CD4-positive, alpha-beta T cell (primary cell): Measurements from ENCODE around the gene JARID2. TPM values are rescaled to one million over a fixed set of nuclear protein-coding genes. Genes with fewer than 3 reads are reported as not detected.

Experiments
- ATAC-seq: fragments of 200-7000 bp; cut with Tn5 transposase; one replicate; pipeline ENCODE4 v1.10.0; 2022; ENCODE audit warnings: mild to moderate bottlenecking; ENCODE audit not compliant: poor library complexity
- CTCF ChIA-PET: fragments of 350-600 bp; sonication (Branson Sonifier 250); formaldehyde crosslinking; loops from one replicate; lab custom pipeline; 2021; ENCODE audit warnings: antibody characterized with exemption, inconsistent platforms; lab: Charles Lee
- POLR2A ChIA-PET: fragments of 350-600 bp; sonication (Branson Sonifier 250); formaldehyde crosslinking; loops from one replicate; lab custom pipeline; 2021; ENCODE audit warnings: antibody characterized with exemption, inconsistent platforms; lab: Charles Lee
- DNase-seq, 14 experiments: peaks; one replicate each; pipeline ENCODE4 v3.0.0-alpha.2; 2013 to 2020; ENCODE audit warnings: mixed read lengths in 2 of 14
- H3K27ac ChIP-seq, 2 donors: one replicate each; pipeline versions ENCODE4 v1.5.1 to v1.7.0; 2013; ENCODE audit warnings: low read length in 2 of 2, low read depth in 1 of 2, mild to moderate bottlenecking in 1 of 2
- H3K27me3 ChIP-seq, 2 experiments: 1 replicate in 1 of 2; 2 replicates in 1 of 2; pipeline versions ENCODE4 v1.6.1 to v1.7.0; 2013; ENCODE audit warnings: low read length in 2 of 2, control low read depth in 1 of 2, mild to moderate bottlenecking in 1 of 2, moderate library complexity in 1 of 2; ENCODE audit not compliant: insufficient read depth in 2 of 2, control insufficient read depth in 1 of 2
- H3K36me3 ChIP-seq: one replicate; pipeline ENCODE4 v1.6.1; 2013; ENCODE audit warnings: low read length, control low read depth; ENCODE audit not compliant: insufficient read depth
- H3K4me1 ChIP-seq: one replicate; pipeline ENCODE4 v1.6.1; 2013; ENCODE audit warnings: low read length, control low read depth; ENCODE audit not compliant: insufficient read depth
- H3K4me3 ChIP-seq: one replicate; pipeline ENCODE4 v1.5.1; 2013; ENCODE audit warnings: mild to moderate bottlenecking, low read length, moderate library complexity
- H3K9me3 ChIP-seq, 2 experiments: 1 replicate in 1 of 2; 2 replicates in 1 of 2; pipeline versions ENCODE4 v1.6.1 to v1.7.0; 2013; ENCODE audit warnings: low read length in 2 of 2, mild to moderate bottlenecking in 2 of 2, control low read depth in 1 of 2, moderate library complexity in 1 of 2; ENCODE audit not compliant: control insufficient read depth in 1 of 2, insufficient read depth in 1 of 2
- H3K27ac Mint-ChIP-seq: one replicate; pipeline ENCODE4 v1.8.0; 2020; ENCODE audit warnings: mixed read lengths
- H3K27me3 Mint-ChIP-seq: one replicate; pipeline ENCODE4 v1.8.0; 2021; ENCODE audit warnings: mixed read lengths
- H3K36me3 Mint-ChIP-seq: one replicate; pipeline ENCODE4 v1.8.0; 2021; ENCODE audit warnings: low read depth, mixed read lengths
- H3K4me1 Mint-ChIP-seq: one replicate; pipeline ENCODE4 v1.8.0; 2021; ENCODE audit warnings: low read depth, mixed read lengths
- H3K4me3 Mint-ChIP-seq: one replicate; pipeline ENCODE4 v1.8.0; 2020; ENCODE audit warnings: mild to moderate bottlenecking, mixed read lengths
- H3K9me3 Mint-ChIP-seq: one replicate; pipeline ENCODE4 v1.8.0; 2020; ENCODE audit warnings: mixed read lengths
- intact Hi-C, 2 experiments: fragments of 100-400 bp; cut with DNase I in 1 of 2; cut with micrococcal nuclease in 1 of 2; formaldehyde crosslinking; loops; one replicate each; pipeline versions ENCODE4 v1.15.1 to v1.9.0; 2023 to 2025; cut with DNase I, micrococcal nuclease
- total RNA-seq, 174 experiments: library from RNA in 2 of 174; stranded (reverse) in 2 of 174; gene quantifications; one replicate each; pipeline ENCODE4 v1.2.3 and lab custom pipeline; 2021 to 2026
- TF ChIP-seq, protein P1 (sequence below): fragments of 200-600 bp; IDR thresholded peaks from one replicate; pipeline ENCODE4 v1.8.0; 2022; ENCODE audit warnings: antibody characterized with exemption, mild to moderate bottlenecking

The JARID2 gene
- total RNA-seq, 2 experiments from 2014 or later: 32.0 to 33.0 TPM

DNA sequence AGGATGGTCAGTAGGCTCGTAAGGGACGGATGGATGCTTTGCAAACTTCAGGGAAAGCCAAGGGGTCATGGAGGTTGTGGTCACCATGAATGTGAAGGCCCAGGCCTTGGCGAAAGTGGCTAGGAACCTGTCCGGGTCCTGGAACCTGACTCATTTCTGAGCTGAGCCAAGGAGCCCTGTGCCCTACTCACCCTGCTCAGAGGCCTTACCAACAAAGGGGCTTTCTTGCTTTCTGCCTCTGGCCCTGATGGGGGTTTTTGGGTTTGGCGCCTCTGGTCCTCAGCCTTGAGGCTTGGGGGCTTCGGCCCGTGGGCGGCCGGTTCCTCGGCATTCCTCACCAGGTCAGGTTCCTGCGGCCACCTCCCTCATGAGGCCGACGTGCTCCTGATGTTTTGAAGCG, 261.9 kb downstream of the JARID2 start:
- ATAC-seq: no peak
- Histone ChIP-seq H3K27me3 (no peaks in the 10 kb centered on the region), H3K9me3 (no peaks in the 10 kb centered on the region), H3K27ac (no peak overlapping the region), H3K4me3 (no peak overlapping the region), H3K36me3 (peaks cover 94% of the 10 kb centered on the region), H3K4me1 (no peaks in the 10 kb centered on the region)
- intact Hi-C loops: no loop called here
- Mint-ChIP-seq H3K9me3 (no peaks in the 10 kb centered on the region), H3K36me3 (peaks cover 88% of the 10 kb centered on the region), H3K4me1 (no peaks in the 10 kb centered on the region), H3K4me3 (no peak overlapping the region), H3K27me3 (no peaks in the 10 kb centered on the region), H3K27ac (no peak overlapping the region)
- DNase-seq: no peak
- TF ChIP-seq, protein P1, sequence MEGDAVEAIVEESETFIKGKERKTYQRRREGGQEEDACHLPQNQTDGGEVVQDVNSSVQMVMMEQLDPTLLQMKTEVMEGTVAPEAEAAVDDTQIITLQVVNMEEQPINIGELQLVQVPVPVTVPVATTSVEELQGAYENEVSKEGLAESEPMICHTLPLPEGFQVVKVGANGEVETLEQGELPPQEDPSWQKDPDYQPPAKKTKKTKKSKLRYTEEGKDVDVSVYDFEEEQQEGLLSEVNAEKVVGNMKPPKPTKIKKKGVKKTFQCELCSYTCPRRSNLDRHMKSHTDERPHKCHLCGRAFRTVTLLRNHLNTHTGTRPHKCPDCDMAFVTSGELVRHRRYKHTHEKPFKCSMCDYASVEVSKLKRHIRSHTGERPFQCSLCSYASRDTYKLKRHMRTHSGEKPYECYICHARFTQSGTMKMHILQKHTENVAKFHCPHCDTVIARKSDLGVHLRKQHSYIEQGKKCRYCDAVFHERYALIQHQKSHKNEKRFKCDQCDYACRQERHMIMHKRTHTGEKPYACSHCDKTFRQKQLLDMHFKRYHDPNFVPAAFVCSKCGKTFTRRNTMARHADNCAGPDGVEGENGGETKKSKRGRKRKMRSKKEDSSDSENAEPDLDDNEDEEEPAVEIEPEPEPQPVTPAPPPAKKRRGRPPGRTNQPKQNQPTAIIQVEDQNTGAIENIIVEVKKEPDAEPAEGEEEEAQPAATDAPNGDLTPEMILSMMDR: no peak
- POLR2A ChIA-PET: no interaction called here
- CTCF ChIA-PET: no interaction called here

DNA sequence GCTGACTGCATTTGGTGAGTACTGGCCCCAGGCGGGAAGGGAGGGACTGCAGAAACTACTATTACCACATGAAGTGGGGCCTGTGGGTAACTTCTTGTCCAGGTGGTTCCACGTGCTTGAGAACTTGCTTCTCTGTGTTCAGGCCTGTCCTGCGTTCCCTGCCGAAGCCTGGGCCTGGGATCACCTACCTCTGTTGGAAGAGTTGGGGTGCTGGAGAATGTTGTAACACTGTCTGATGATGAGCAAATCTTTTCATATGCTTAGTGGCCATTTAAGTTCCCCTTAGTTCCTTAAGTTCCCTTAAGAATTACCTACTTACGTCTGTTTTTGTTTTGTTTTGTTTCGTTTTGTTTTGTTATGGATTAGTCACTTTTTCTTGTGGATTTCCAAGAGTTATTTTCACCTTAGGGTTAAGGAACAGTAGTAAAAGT, 262.6 kb downstream of the JARID2 start:
- Histone ChIP-seq H3K4me1 (no peaks in the 10 kb centered on the region), H3K27ac (no peak overlapping the region), H3K27me3 (no peaks in the 10 kb centered on the region), H3K4me3 (no peak overlapping the region), H3K9me3 (no peaks in the 10 kb centered on the region), H3K36me3 (peaks cover 94% of the 10 kb centered on the region)
- no peaks in the 10 kb centered on the region for H3K4me1 Mint-ChIP-seq
- ATAC-seq (no peak), DNase-seq (peak in 1 of 14 experiments; percentile 28)
- ChIA-PET CTCF (no interaction called here), POLR2A (no interaction called here)
- peaks cover 86% of the 10 kb centered on the region for H3K36me3 Mint-ChIP-seq
- no peak overlapping the region for H3K27ac Mint-ChIP-seq
- TF ChIP-seq, protein P1: no peak
- H3K4me3 Mint-ChIP-seq: no peak overlapping the region
- intact Hi-C loops: no loop called here
- H3K9me3 Mint-ChIP-seq: no peaks in the 10 kb centered on the region
- H3K27me3 Mint-ChIP-seq: no peaks in the 10 kb centered on the region

- H3K4me1 Mint-ChIP-seq: no peaks in the 10 kb centered on the region
- TF ChIP-seq, protein P1: no peak
- intact Hi-C loops: no loop called here
- no peaks in the 10 kb centered on the region for H3K9me3 ChIP-seq
- H3K36me3 ChIP-seq: peaks cover 94% of the 10 kb centered on the region
- no peaks in the 10 kb centered on the region for H3K4me1 ChIP-seq
- ATAC-seq (no peak), DNase-seq (no peak)
- no peak overlapping the region for H3K4me3 Mint-ChIP-seq
- H3K4me3 ChIP-seq: no peak overlapping the region
- no peaks in the 10 kb centered on the region for H3K27me3 ChIP-seq
- H3K27ac ChIP-seq: no peak overlapping the region
- no peak overlapping the region for H3K27ac Mint-ChIP-seq
- POLR2A ChIA-PET: no interaction called here
- CTCF ChIA-PET: no interaction called here
- no peaks in the 10 kb centered on the region for H3K9me3 Mint-ChIP-seq
- no peaks in the 10 kb centered on the region for H3K27me3 Mint-ChIP-seq
- H3K36me3 Mint-ChIP-seq: peaks cover 87% of the 10 kb centered on the region
Measured at GRCh38 chr6:15508931-15509330, 263.1 kb downstream of the JARID2 start.
